Pulmonary artery endothelial cell (primary cell): ENCODE data around the gene ALAS2. TPM values are rescaled to one million over a fixed set of nuclear protein-coding genes. Genes with fewer than 3 reads are reported as not detected.
A peak's percentile ranks its signal among the peaks of the same experiment; 100 is the strongest.
"Not testable (repeated sequence)": the region's sequence is repeated elsewhere in the genome, so short reads cannot be mapped to it uniquely, and the experiment has no call there.

Experiments used
- DNase-seq: peaks from one replicate; pipeline ENCODE4 v3.0.0-alpha.2; 2011; ENCODE audit warnings: low read depth, low spot score
- total RNA-seq: library from RNA; depleted of rRNA; stranded (reverse); fragments of >200 nt; gene quantifications from 2 replicates; pipeline ENCODE4 v1.2.3, GENCODE V29; 2014

The ALAS2 gene
- not detected in 2 replicates for total RNA-seq

GRCh38 chrX:55030271-55031205 is at the start of gene ALAS2:
Gene ALAS2, minus strand, starts transcription at chrX:55030977. Its CDS starts 4,977 bp downstream, at chrX:55026000.
- DNase-seq: no peak

GRCh38 chrX:55074851-55075467 is 44.2 kb upstream of the ALAS2 start, which contains the start of gene PAGE2B:
Gene PAGE2B, plus strand, starts transcription at chrX:55075030. Its CDS starts 1,012 bp downstream, at chrX:55076042.
- DNase-seq: no peak

- DNase-seq: no peak
Measured at GRCh38 chrX:55072286-55072685, 41.5 kb upstream of the ALAS2 start.

GRCh38 chrX:55067180-55067579 is 36.4 kb upstream of the ALAS2 start:
- not testable (repeated sequence) for DNase-seq

GRCh38 chrX:55057675-55058249 is 27.0 kb upstream of the ALAS2 start:
- peak; percentile 10 for DNase-seq

GRCh38 chrX:55056820-55057674 is 26.3 kb upstream of the ALAS2 start:
- DNase-seq: peak; percentile 52

GRCh38 chrX:55050599-55050998 is 19.8 kb upstream of the ALAS2 start:
- DNase-seq: not testable (repeated sequence)

- DNase-seq: no peak
Measured at GRCh38 chrX:55041514-55041913, 10.7 kb upstream of the ALAS2 start.

- DNase-seq: no peak
Measured at GRCh38 chrX:55039471-55039870, 8.7 kb upstream of the ALAS2 start.

GRCh38 chrX:55033429-55033828 is 2.7 kb upstream of the ALAS2 start:
- no peak for DNase-seq

GRCh38 chrX:55029291-55029690 is 1.5 kb downstream of the ALAS2 start:
- no peak for DNase-seq

- no peak for DNase-seq
Measured at GRCh38 chrX:55028611-55029010, 2.2 kb downstream of the ALAS2 start.

- DNase-seq: no peak
Measured at GRCh38 chrX:55028040-55028439, 2.7 kb downstream of the ALAS2 start.

GRCh38 chrX:55026840-55027239 is 3.9 kb downstream of the ALAS2 start:
- DNase-seq: no peak

- no peak for DNase-seq
Measured at GRCh38 chrX:55026143-55026542, 4.6 kb downstream of the ALAS2 start.

- no peak for DNase-seq
Measured at GRCh38 chrX:55014897-55015299, 15.9 kb downstream of the ALAS2 start.

- no peak for DNase-seq
Measured at GRCh38 chrX:55011294-55011693, 19.5 kb downstream of the ALAS2 start.

- no peak for DNase-seq
Measured at GRCh38 chrX:55008571-55009358, 22.0 kb downstream of the ALAS2 start.

- DNase-seq: no peak
Measured at GRCh38 chrX:55007656-55008055, 23.1 kb downstream of the ALAS2 start.

- no peak for DNase-seq
Measured at GRCh38 chrX:55006827-55007621, 23.8 kb downstream of the ALAS2 start.
